ENCODE results near the gene PRSS8.

Gene PRSS8

DNA sequence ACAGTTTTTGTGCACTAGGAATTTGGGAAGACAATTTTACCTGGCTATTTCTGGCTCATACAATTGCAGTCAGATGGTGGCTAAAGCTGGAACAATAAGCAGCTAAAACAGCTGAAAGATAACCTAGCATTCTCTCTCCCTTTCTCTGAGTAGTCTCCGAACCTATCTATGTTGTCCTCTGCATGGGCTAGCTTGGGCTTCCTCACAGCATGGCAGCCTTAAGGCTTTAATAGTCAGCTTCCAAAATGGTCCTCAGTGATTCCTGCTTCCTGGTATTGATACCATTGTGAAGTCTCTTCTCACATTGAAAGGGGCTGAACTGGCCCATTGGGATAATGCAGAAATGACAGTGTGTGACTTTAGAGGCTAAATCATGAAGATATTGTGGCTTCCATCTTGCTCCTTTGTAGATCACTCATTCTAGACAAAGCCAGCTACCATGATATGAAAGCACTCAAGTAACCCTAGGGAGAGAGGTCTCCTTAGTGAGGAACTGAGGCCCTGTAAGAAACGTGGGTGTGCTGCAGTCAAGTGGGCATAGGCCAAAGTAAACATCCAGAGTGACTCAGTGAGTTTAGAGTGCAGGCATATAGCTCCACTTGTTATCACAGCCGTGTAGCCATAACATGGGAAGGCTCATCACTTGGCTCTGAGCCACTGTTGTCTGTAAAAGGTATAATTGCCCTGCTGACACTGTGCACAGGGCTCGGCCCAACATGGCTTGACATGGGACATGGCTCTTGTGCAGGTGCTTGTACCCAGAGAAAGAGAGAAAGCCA is 35.5 kb downstream of the PRSS8 start:
- POLR2A ChIA-PET = interaction anchor here (2.9 kb wide), 1 partner anchor 17 kb away, joined by 13 read pairs; the partner anchor contains the start of gene KAT8
- no peak for DNase-seq (ENCODE audit: extremely low spot score)
- CTCF ChIA-PET = interaction anchor here (0.7 to 1.2 kb wide), 2 partner anchors 17 to 28 kb away, joined by 3 read pairs; partner anchors contain the start of gene KAT8
- no peak for TF ChIP-seq SP1 (IDR thresholded peaks at IDR 0.05)
- no peak for TF ChIP-seq SUZ12 (IDR thresholded peaks at IDR 0.05)
- TF ChIP-seq FOXM1 (IDR thresholded peaks at IDR 0.05; ENCODE audit: borderline replicate concordance) = no peak
- TF ChIP-seq ELF4 (IDR thresholded peaks at IDR 0.05) = no peak
- TF ChIP-seq LEF1 (IDR thresholded peaks at IDR 0.05; ENCODE audit: borderline replicate concordance) = no peak
- TF ChIP-seq CTBP1 (IDR thresholded peaks at IDR 0.05; ENCODE audit: borderline replicate concordance) = no peak

GRCh38 chr16:31094424-31095120 is 41.0 kb downstream of the PRSS8 start, which contains the start of gene VKORC1:
VKORC1 (minus strand) TSS chr16:31094797; CDS start chr16:31094729, 68 bp downstream.
- peak; percentile 90 for DNase-seq (ENCODE audit: extremely low spot score)
- CTCF ChIA-PET = interaction anchor here (0.7 to 1.0 kb wide), 2 partner anchors 48 to 110 kb away, joined by 3 to 4 read pairs; partner anchors contain the start of gene HSD3B7
- TF ChIP-seq, protein P1, sequence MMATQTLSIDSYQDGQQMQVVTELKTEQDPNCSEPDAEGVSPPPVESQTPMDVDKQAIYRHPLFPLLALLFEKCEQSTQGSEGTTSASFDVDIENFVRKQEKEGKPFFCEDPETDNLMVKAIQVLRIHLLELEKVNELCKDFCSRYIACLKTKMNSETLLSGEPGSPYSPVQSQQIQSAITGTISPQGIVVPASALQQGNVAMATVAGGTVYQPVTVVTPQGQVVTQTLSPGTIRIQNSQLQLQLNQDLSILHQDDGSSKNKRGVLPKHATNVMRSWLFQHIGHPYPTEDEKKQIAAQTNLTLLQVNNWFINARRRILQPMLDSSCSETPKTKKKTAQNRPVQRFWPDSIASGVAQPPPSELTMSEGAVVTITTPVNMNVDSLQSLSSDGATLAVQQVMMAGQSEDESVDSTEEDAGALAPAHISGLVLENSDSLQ (IDR thresholded peaks at IDR 0.05) = peak; percentile 91
- TF ChIP-seq FOXK2 (IDR thresholded peaks at IDR 0.05) (no peak), CTBP1 (IDR thresholded peaks at IDR 0.05; ENCODE audit: borderline replicate concordance) (0 out of 2 replicates have a peak, but pooled peaks have one; percentile 31), SUZ12 (IDR thresholded peaks at IDR 0.05) (no peak), BHLHE40 (IDR thresholded peaks at IDR 0.05; ENCODE audit: borderline replicate concordance) (no peak), L3MBTL2 (conservative IDR thresholded peaks at IDR 0.05) (peak; percentile 64)
- POLR2A ChIA-PET = interaction anchor here (0.8 to 4.4 kb wide), 6 partner anchors 10 to 49 kb away, joined by 3 to 17 read pairs (median 6); partner anchors contain the start of genes KAT8, ZNF646 and ZNF668

DNA sequence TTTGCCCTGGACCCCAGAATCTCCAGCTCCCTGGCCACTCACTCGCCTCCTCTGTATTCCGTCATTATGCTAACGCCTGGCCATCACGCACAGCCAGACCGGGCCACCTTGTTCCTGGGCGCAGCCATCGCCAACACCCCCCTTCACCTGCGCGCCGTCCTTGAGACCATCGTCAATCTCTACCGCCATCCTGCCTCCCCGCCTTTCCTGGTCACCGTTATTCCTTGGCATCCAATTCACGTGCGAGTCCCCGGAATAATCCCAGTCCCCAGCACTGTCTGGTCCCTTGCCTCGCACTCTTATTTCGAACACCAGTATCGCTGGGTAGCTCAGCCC is 41.5 kb downstream of the PRSS8 start:
- ChIA-PET POLR2A (interaction anchor here (0.8 to 4.4 kb wide), 6 partner anchors 9 to 50 kb away, joined by 3 to 17 read pairs (median 6); partner anchors contain the start of genes KAT8, ZNF646 and ZNF668), CTCF (interaction anchor here (0.7 to 1.0 kb wide), 2 partner anchors 48 to 109 kb away, joined by 3 to 4 read pairs; partner anchors contain the start of gene HSD3B7)
- DNase-seq (ENCODE audit: extremely low spot score) = no peak
- TF ChIP-seq ZNF384 (IDR thresholded peaks at IDR 0.05) (no peak), CTBP1 (IDR thresholded peaks at IDR 0.05; ENCODE audit: borderline replicate concordance) (no peak), NFRKB (IDR thresholded peaks at IDR 0.05) (no peak)

GRCh38 chr16:31093132-31093703 is 42.3 kb downstream of the PRSS8 start:
- TF ChIP-seq ZNF384 (IDR thresholded peaks at IDR 0.05) = peak; percentile 74
- TF ChIP-seq FOXA1 (IDR thresholded peaks at IDR 0.05) = no peak

DNA sequence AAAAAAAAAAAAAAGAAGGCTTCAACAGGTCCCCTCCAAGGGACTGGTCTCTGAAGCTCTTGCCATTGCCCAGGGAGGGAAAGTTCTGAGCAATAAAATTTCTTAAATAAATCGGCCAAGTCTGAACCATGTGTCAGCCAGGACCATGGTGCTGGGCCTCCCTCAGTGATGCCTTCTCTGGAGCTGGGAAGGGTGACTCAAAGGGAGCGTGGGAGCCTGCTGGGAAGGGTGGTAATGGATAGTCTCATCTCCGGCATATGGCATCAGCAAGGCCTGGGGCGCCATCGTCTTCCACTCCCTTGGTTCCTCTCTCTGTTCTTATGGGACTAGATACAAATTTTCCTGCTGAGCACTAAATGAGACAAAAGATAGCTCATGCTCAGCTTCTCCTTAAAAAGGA is 43.2 kb downstream of the PRSS8 start:
- no peak for DNase-seq (ENCODE audit: extremely low spot score)
- ChIA-PET POLR2A (interaction anchor here (1.1 to 4.4 kb wide), 3 partner anchors 18 to 87 kb away, joined by 3 to 17 read pairs (median 16); partner anchors contain the start of genes FUS, KAT8, ZNF646 and ZNF668), CTCF (no interaction called here)
- TF ChIP-seq, protein P1 (IDR thresholded peaks at IDR 0.05) = no peak
- no peak for TF ChIP-seq ELF4 (IDR thresholded peaks at IDR 0.05)
- TF ChIP-seq FOXM1 (IDR thresholded peaks at IDR 0.05; ENCODE audit: borderline replicate concordance) = no peak
- no peak for TF ChIP-seq TARDBP (IDR thresholded peaks at IDR 0.05)
- no peak for TF ChIP-seq ARNT (IDR thresholded peaks at IDR 0.05)
- TF ChIP-seq NFRKB (IDR thresholded peaks at IDR 0.05) = no peak
- no peak for TF ChIP-seq CTBP1 (IDR thresholded peaks at IDR 0.05; ENCODE audit: borderline replicate concordance)
- no peak for TF ChIP-seq L3MBTL2 (conservative IDR thresholded peaks at IDR 0.05)
- TF ChIP-seq FOXK2 (IDR thresholded peaks at IDR 0.05) = no peak
- TF ChIP-seq BHLHE40 (IDR thresholded peaks at IDR 0.05; ENCODE audit: borderline replicate concordance) = no peak
- TF ChIP-seq SP1 (IDR thresholded peaks at IDR 0.05) = no peak
- TF ChIP-seq HDGF (IDR thresholded peaks at IDR 0.05; ENCODE audit: borderline replicate concordance) = no peak

More at GRCh38 chr16:31093132-31093703, 42.3 kb downstream of the PRSS8 start:
- CTCF ChIA-PET = no interaction called here
- POLR2A ChIA-PET = interaction anchor here (0.8 to 4.4 kb wide), 6 partner anchors 8 to 87 kb away, joined by 3 to 17 read pairs (median 6); partner anchors contain the start of genes FUS, KAT8, ZNF646 and ZNF668
- DNase-seq (ENCODE audit: extremely low spot score) = peak; percentile 56

GRCh38 chr16:31090540-31090939 is 45.0 kb downstream of the PRSS8 start:
- ChIA-PET CTCF (no interaction called here), POLR2A (interaction anchor here (1.2 to 4.4 kb wide), 2 partner anchors 27 to 57 kb away, joined by 3 to 17 read pairs; partner anchors contain the start of genes KAT8 and STX4)
- DNase-seq (ENCODE audit: extremely low spot score) = no peak
- TF ChIP-seq CTBP1 (IDR thresholded peaks at IDR 0.05; ENCODE audit: borderline replicate concordance) (no peak), TARDBP (IDR thresholded peaks at IDR 0.05) (no peak), L3MBTL2 (conservative IDR thresholded peaks at IDR 0.05) (no peak), SP1 (IDR thresholded peaks at IDR 0.05) (no peak), FOXK2 (IDR thresholded peaks at IDR 0.05) (no peak), SUZ12 (IDR thresholded peaks at IDR 0.05) (no peak), BHLHE40 (IDR thresholded peaks at IDR 0.05; ENCODE audit: borderline replicate concordance) (no peak), LEF1 (IDR thresholded peaks at IDR 0.05; ENCODE audit: borderline replicate concordance) (no peak), NFRKB (IDR thresholded peaks at IDR 0.05) (no peak), FOXM1 (IDR thresholded peaks at IDR 0.05; ENCODE audit: borderline replicate concordance) (no peak)
- TF ChIP-seq, protein P1 (IDR thresholded peaks at IDR 0.05) = no peak
